Lung (tissue), 12 donors: Measurements from ENCODE around the gene LIPC. TPM values are rescaled to one million over a fixed set of nuclear protein-coding genes. Genes with fewer than 3 reads are reported as not detected.

Source experiments
- ATAC-seq: fragments of 200-7000 bp; cut with Tn5 transposase; one replicate; pipeline ENCODE4 v1.9.1; 2020; ENCODE audit warnings: moderate number of reproducible peaks; ENCODE audit not compliant: insufficient read depth, low FRiP score
- DNase-seq, 3 donors: peaks; one replicate each; pipeline ENCODE4 v3.0.0-alpha.2; 2013 to 2017
- H3K27ac ChIP-seq, 2 donors: one replicate each; pipeline ENCODE4 v1.5.1; 2013; ENCODE audit warnings: mild to moderate bottlenecking in 2 of 2, moderate library complexity in 2 of 2, control low read depth in 1 of 2, inconsistent platforms in 1 of 2, low read depth in 1 of 2, low read length in 1 of 2
- H3K27me3 ChIP-seq, 3 donors: one replicate each; pipeline ENCODE4 v1.5.1; 2013; ENCODE audit warnings: low read length in 2 of 3; ENCODE audit not compliant: control insufficient read depth in 3 of 3, insufficient read depth in 3 of 3
- H3K36me3 ChIP-seq, 4 donors: one replicate each; pipeline ENCODE4 v1.5.1; 2013; ENCODE audit warnings: low read length in 4 of 4, mild to moderate bottlenecking in 1 of 4, moderate library complexity in 1 of 4; ENCODE audit not compliant: control insufficient read depth in 4 of 4, insufficient read depth in 4 of 4
- H3K4me1 ChIP-seq, 5 donors: one replicate each; pipeline ENCODE4 v1.5.1; 2013; ENCODE audit warnings: low read length in 5 of 5, mild to moderate bottlenecking in 2 of 5, moderate library complexity in 1 of 5; ENCODE audit not compliant: control insufficient read depth in 5 of 5, insufficient read depth in 5 of 5
- H3K4me3 ChIP-seq: one replicate; pipeline ENCODE4 v1.5.1; 2013; ENCODE audit warnings: mild to moderate bottlenecking, control low read depth, moderate library complexity
- H3K9ac ChIP-seq, 2 donors: one replicate each; pipeline ENCODE4 v1.5.1; 2013; ENCODE audit warnings: low read length in 2 of 2, control low read depth in 1 of 2; ENCODE audit not compliant: insufficient read depth in 1 of 2
- H3K9me3 ChIP-seq, 4 donors: one replicate each; pipeline ENCODE4 v1.5.1; 2013; ENCODE audit warnings: low read length in 3 of 4, mild to moderate bottlenecking in 1 of 4, moderate library complexity in 1 of 4; ENCODE audit not compliant: control insufficient read depth in 4 of 4, insufficient read depth in 3 of 4
- CTCF ChIP-seq: IDR thresholded peaks from 2 replicates; pipeline ENCODE4 v1.5.1; 2012; ENCODE audit warnings: mild to moderate bottlenecking; ENCODE audit errors: control extremely low read depth, extremely low read depth
- WGBS, 2 donors: extraction: QIAGEN DNeasy Blood & Tissue Kit; methylation state at CpG; one replicate each; pipeline ENCODE4 v1.1.7; 2013; 5-methylcytosine and 5-hydroxymethylcytosine counted together
- polyA plus RNA-seq, 2 donors: library from polyadenylated mRNA; stranded (reverse); fragments of 200-250 nt; gene quantifications; one replicate each; pipeline ENCODE4 v1.2.1, GENCODE V29; 2013
- total RNA-seq, 2 donors: library from RNA; depleted of rRNA in 1 of 2; stranded (reverse); fragments of >200 nt in 1 of 2; gene quantifications; one replicate each; pipeline ENCODE4 v1.2.1, GENCODE V29; 2014 to 2021
- donor health status: control.
- donor health status: control.
- donor health status: Bipolar disorder and iron deficiency.
- donor health status: healthy.
- donor health status: DM: yes; HTN: yes; CAD: no.

The LIPC gene
- total and polyA plus RNA-seq, 4 donors, result 0.20 to 0.57 (median 0.40) TPM

GRCh38 chr15:58486564-58486963, 54.8 kb downstream of the LIPC start:
- Histone ChIP-seq H3K27ac (no peak overlapping the region), H3K9me3 (peaks cover 0 to 4% (median 2%) of the 10 kb centered on the region in 4 donors), H3K27me3 (no peaks in the 10 kb centered on the region), H3K4me1 (peaks cover 0 to 3% (median 0%) of the 10 kb centered on the region in 5 donors), H3K36me3 (no peaks in the 10 kb centered on the region), H3K9ac (no peak overlapping the region), H3K4me3 (no peak overlapping the region)
- WGBS, 2 donors, result 88 to 93% methylated on average over 6 of the region's 6 CpGs
- no peak for TF ChIP-seq CTCF
- ATAC-seq (no peak), DNase-seq (no peak)

GRCh38 chr15:58487041-58487723, 55.4 kb downstream of the LIPC start:
- ATAC-seq (no peak), DNase-seq (no peak)
- Histone ChIP-seq H3K9ac (no peak overlapping the region), H3K4me1 (peaks cover 0 to 3% (median 0%) of the 10 kb centered on the region in 5 donors), H3K9me3 (peaks cover 0 to 4% (median 2%) of the 10 kb centered on the region in 4 donors), H3K4me3 (no peak overlapping the region), H3K27me3 (no peaks in the 10 kb centered on the region), H3K36me3 (no peaks in the 10 kb centered on the region), H3K27ac (no peak overlapping the region)
- 92 to 94% methylated on average over 4 of the region's 4 CpGs for whole genome bisulfite sequencing, 2 donors
- TF ChIP-seq CTCF, result no peak

- Histone ChIP-seq H3K27ac (no peak overlapping the region), H3K27me3 (no peaks in the 10 kb centered on the region), H3K4me3 (no peak overlapping the region), H3K9me3 (peaks cover 0 to 4% (median 2%) of the 10 kb centered on the region in 4 donors), H3K9ac (no peak overlapping the region), H3K36me3 (no peaks in the 10 kb centered on the region), H3K4me1 (peaks cover 0 to 3% (median 0%) of the 10 kb centered on the region in 5 donors)
- TF ChIP-seq CTCF, result no peak
- no peak for ATAC-seq
- DNase-seq, result no peak
- WGBS, 2 donors, result 56 to 70% methylated on average over 3 of the region's 3 CpGs
Observed at GRCh38 chr15:58487724-58488120, 55.9 kb downstream of the LIPC start.
